Mesodermal cell (in vitro differentiated cells): ENCODE data around the gene KIAA0930.

Experiments
- H3K27ac ChIP-seq: 2 replicates; pipeline ENCODE4 v1.7.0; 2013; ENCODE audit warnings: mild to moderate bottlenecking, low read depth, low read length, moderate library complexity; ENCODE audit not compliant: severe bottlenecking
- H3K36me3 ChIP-seq: 2 replicates; pipeline ENCODE4 v1.7.1; 2013; ENCODE audit warnings: mild to moderate bottlenecking, low read length, moderate library complexity; ENCODE audit not compliant: control insufficient read depth, insufficient read depth
- H3K4me1 ChIP-seq: one replicate; pipeline ENCODE4 v1.7.1; 2013; ENCODE audit warnings: mild to moderate bottlenecking, low read length; ENCODE audit not compliant: insufficient read depth, control insufficient read depth, poor library complexity, severe bottlenecking
- H3K4me3 ChIP-seq: 2 replicates; pipeline ENCODE4 v1.7.0; 2013; ENCODE audit warnings: low read length, control low read depth, mild to moderate bottlenecking; ENCODE audit not compliant: insufficient read depth, poor library complexity, severe bottlenecking; ENCODE audit errors: extremely low read depth
- H3K9me3 ChIP-seq: 2 replicates; pipeline ENCODE4 v1.7.1; 2013; ENCODE audit warnings: mild to moderate bottlenecking, low read length, moderate library complexity; ENCODE audit not compliant: control insufficient read depth
- WGBS, 2 experiments: methylation state at CpG; one replicate each; pipeline ENCODE4 v1.1.5; 2013; ENCODE audit warnings: missing lambda C conversion rate in 2 of 2; ENCODE audit not compliant: insufficient coverage in 2 of 2; 5-methylcytosine and 5-hydroxymethylcytosine counted together

Gene KIAA0930

DNA sequence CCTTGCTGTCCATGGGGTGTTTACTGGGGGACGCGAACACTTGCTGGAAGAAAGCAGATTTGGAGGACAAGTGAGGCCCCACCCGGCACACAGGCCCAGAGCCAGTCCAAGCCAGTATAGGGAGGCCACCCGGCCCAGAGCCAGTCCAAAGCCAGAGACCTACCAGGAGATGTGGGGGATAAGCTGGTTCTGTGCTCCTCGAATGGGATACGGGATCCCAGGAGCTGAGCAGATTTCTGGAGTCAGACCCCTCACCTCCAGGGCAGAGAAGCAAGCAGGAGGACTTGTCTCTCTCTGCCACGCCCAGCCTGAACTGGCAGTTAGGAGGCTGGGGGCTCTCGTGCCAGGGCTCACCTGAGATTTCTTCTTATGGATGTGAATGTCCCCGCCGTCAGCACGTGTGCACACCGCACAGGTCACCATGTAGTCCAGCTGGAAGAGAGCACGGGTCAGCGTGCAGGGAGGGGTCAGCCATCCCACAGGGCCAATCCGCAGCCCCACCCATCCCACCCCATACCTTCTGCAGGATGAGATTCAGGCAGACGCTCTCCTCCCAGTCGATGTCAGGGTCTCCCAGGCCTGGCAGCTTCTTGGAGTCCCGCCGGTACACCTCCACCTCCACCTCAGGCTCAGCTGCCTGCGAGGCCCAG is 35.3 kb downstream of the KIAA0930 start:
- no peaks in the 10 kb centered on the region for H3K9me3 ChIP-seq

GRCh38 chr22:45204819-45205218 is 35.9 kb downstream of the KIAA0930 start:
- Histone ChIP-seq H3K4me1 (peaks cover 26% of the 10 kb centered on the region), H3K36me3 (peaks cover 37% of the 10 kb centered on the region), H3K27ac (no peak overlapping the region), H3K4me3 (no peak overlapping the region), H3K9me3 (no peaks in the 10 kb centered on the region)
- WGBS, 2 experiments, result 96 to 98% methylated on average over 7 to 13 of the region's 14 CpGs

More for the DNA sequence above, 35.3 kb downstream of the KIAA0930 start:
- Histone ChIP-seq H3K4me3 (no peak overlapping the region), H3K27ac (no peak overlapping the region), H3K4me1 (peaks cover 30% of the 10 kb centered on the region), H3K36me3 (peaks cover 37% of the 10 kb centered on the region)
- WGBS, 2 experiments, result 92 to 97% methylated on average over 15 to 17 of the region's 20 CpGs

DNA sequence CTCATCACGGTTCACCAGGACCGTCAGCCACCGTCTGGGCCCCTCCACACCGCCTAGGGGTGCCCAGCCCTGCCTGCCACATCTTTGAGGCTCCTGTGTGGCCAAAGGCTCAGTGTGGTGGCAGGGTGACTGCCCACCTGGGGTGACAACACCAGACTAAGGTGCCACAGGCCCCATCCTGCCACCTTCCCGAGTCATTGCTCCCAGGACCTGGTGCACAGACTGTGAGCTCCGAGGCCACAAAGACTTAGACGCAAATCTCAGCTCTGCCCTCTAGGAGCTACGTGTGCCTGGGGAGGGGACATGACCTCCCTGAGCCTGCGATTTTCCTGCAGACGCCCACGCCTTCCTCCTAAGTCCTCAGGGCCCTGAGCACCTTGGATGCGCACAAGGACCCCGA is 36.5 kb downstream of the KIAA0930 start:
- Histone ChIP-seq H3K4me1 (peaks cover 21% of the 10 kb centered on the region), H3K4me3 (no peak overlapping the region), H3K27ac (no peak overlapping the region), H3K9me3 (no peaks in the 10 kb centered on the region), H3K36me3 (peaks cover 40% of the 10 kb centered on the region)
- 83 to 89% methylated on average over 13 of the region's 13 CpGs for WGBS, 2 experiments

GRCh38 chr22:45203150-45203951 is 37.3 kb downstream of the KIAA0930 start:
- Histone ChIP-seq H3K4me3 (no peak overlapping the region), H3K27ac (no peak overlapping the region), H3K4me1 (peaks cover 24% of the 10 kb centered on the region), H3K9me3 (no peaks in the 10 kb centered on the region), H3K36me3 (peaks cover 40% of the 10 kb centered on the region)
- WGBS, 2 experiments, result 91 to 96% methylated on average over 35 to 39 of the region's 40 CpGs

DNA sequence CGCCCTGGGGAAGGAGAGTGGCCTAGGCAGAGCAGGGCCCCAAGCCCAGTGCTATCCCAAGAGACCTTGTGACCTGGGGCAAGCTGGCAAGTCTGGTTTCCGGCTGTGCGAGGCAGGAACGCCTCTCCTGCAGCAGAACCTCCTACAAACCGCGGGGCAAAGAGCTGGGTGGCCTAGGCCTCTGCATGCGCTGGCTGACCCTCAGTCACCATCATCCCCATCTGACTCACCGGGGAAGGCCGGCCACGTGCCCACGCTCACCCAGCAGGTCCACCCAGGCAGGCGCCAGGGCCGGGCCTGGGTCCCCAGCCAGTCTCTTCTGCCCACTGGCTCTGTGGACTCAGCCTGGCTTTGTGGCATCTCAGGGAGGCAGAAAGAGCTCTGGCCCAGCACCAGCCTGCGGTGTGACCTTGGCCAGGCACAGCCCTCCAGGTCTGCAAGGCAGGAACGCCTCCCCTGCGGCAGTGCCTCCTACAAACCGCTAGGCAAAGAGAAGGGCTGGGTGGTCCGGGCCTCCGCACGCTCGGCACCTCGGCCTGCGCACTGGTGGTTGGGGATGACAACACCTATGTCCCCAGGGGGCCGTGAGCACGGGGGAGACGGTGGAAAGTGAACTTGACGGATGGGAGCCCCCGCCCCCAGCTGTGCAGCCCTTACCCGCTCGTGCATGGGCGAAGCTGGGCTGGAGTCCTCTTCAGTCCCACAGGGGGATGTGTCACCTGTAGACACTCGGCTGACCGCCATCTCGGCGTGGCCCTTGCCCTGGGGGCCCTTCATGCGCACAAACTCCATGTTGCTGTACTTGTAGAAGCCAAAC is 38.2 kb downstream of the KIAA0930 start:
- Histone ChIP-seq H3K4me1 (peaks cover 24% of the 10 kb centered on the region), H3K4me3 (no peak overlapping the region), H3K9me3 (no peaks in the 10 kb centered on the region), H3K36me3 (peaks cover 38% of the 10 kb centered on the region), H3K27ac (no peak overlapping the region)
- 92 to 93% methylated on average over 34 to 36 of the region's 36 CpGs for WGBS, 2 experiments

- WGBS, 2 experiments, result 90% methylated on average over 8 to 9 of the region's 9 CpGs
- Histone ChIP-seq H3K9me3 (no peaks in the 10 kb centered on the region), H3K4me3 (no peak overlapping the region), H3K27ac (peak overlapping the region; percentile 55), H3K36me3 (peaks cover 38% of the 10 kb centered on the region), H3K4me1 (peaks cover 24% of the 10 kb centered on the region)
Measured at GRCh38 chr22:45201678-45202332, 38.9 kb downstream of the KIAA0930 start.

DNA sequence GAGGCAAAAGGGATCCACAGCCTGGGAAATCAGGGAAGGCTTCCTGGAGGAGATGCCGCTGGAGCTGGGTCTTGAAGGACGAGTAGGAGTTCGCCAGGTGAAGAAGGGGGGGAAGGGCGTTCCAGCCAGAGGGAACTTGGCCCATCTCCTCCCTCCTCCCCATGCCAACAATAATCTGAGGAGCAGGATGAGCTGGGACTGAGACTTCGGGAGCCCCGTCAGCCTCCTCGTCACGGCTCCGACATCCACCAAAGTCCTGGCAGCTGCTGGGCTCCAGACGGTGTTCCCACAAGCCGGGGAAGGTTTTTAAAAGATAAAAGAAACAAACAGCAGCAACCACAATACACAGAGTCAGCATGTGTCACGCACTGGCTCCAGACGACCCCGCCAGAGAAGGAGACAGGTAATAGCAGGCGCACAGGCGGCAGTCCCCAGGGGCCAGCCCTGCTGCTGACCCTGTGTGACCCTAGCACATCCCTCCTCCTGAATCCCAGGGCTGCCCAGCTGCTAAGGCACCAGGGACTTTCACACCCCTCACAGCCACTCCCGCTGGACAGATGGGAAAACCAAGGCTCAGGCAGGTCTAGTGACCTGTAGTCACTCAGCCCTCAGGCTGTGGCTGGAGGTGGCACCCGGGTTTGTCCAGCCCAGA is 39.7 kb downstream of the KIAA0930 start:
- H3K4me3 ChIP-seq, result no peak overlapping the region
- peak overlapping the region; percentile 55 for H3K27ac ChIP-seq
- peaks cover 24% of the 10 kb centered on the region for H3K4me1 ChIP-seq
- 71 to 81% methylated on average over 8 to 9 of the region's 18 CpGs for WGBS, 2 experiments
- H3K36me3 ChIP-seq, result peaks cover 45% of the 10 kb centered on the region
- H3K9me3 ChIP-seq, result no peaks in the 10 kb centered on the region

- Histone ChIP-seq H3K27ac (no peak overlapping the region), H3K4me3 (no peak overlapping the region), H3K36me3 (peaks cover 51% of the 10 kb centered on the region), H3K4me1 (peaks cover 24% of the 10 kb centered on the region), H3K9me3 (no peaks in the 10 kb centered on the region)
- 79 to 83% methylated on average over 7 to 9 of the region's 9 CpGs for WGBS, 2 experiments
Measured at GRCh38 chr22:45200230-45200629, 40.5 kb downstream of the KIAA0930 start.

GRCh38 chr22:45199723-45200122 is 41.0 kb downstream of the KIAA0930 start:
- Histone ChIP-seq H3K27ac (no peak overlapping the region), H3K9me3 (no peaks in the 10 kb centered on the region), H3K4me1 (peaks cover 24% of the 10 kb centered on the region), H3K36me3 (peaks cover 55% of the 10 kb centered on the region), H3K4me3 (no peak overlapping the region)
- WGBS, 2 experiments, result 96 to 98% methylated on average over 10 to 14 of the region's 16 CpGs

DNA sequence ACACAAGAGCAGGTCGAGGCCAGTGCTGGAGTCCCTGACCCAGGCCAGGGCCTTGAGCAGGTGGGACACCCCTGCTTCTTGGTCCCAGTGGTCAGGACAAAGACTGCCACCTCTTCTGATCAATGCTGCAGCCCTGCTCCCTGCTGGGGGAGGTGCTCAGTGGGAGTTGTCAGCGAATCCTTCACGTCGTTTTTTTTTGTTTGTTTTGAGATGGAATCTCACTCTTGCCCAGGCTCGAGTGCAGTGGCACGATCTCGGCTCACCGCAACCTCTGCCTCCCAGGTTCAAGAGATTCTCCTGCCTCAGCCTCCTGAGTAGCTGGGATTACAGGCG is 42.3 kb downstream of the KIAA0930 start:
- 63 to 92% methylated on average over 1 to 2 of the region's 9 CpGs for WGBS, 2 experiments
- Histone ChIP-seq H3K4me1 (peaks cover 25% of the 10 kb centered on the region), H3K9me3 (no peaks in the 10 kb centered on the region), H3K27ac (no peak overlapping the region), H3K4me3 (no peak overlapping the region), H3K36me3 (peaks cover 51% of the 10 kb centered on the region)
